PC-3 (cell line): ENCODE results near the gene FKBP2. TPM values are rescaled to one million over a fixed set of nuclear protein-coding genes. Genes with fewer than 3 reads are reported as not detected.

Experiments used
- ATAC-seq: fragments of 200-7000 bp; cut with Tn5 transposase; 2 replicates; pipeline ENCODE4 v1.9.1; 2020; ENCODE audit warnings: mild to moderate bottlenecking, moderate library complexity
- BruUV-seq: library from RNA; stranded (reverse); fragments of 400-500 nt; replicated peaks from 2 replicates; lab custom pipeline; 2021; lab: Mats Ljungman, UMichigan
- CTCF ChIA-PET: fragments of 300-600 bp; sonication (Branson Sonifier 250); formaldehyde crosslinking; loops from one replicate; lab custom pipeline; 2022; ENCODE audit warnings: antibody characterized with exemption; lab: Charles Lee
- POLR2A ChIA-PET: fragments of 300-600 bp; sonication (Branson Sonifier 250); formaldehyde crosslinking; loops from one replicate; lab custom pipeline; 2022; ENCODE audit warnings: antibody characterized with exemption; ENCODE audit not compliant: unreplicated experiment; lab: Charles Lee
- DNase-seq: peaks from one replicate; pipeline ENCODE4 v3.0.0-alpha.2; 2015
- H2AFZ ChIP-seq: fragments of 300-600 bp; sonication (generic); 2 replicates; pipeline ENCODE4 v1.6.0; 2016; ENCODE audit warnings: antibody characterized with exemption, low read length
- H3F3A ChIP-seq: fragments of 300-600 bp; sonication (generic); one replicate; pipeline ENCODE4 v1.6.0; 2017; ENCODE audit warnings: antibody characterized with exemption, low read length, control low read depth, mild to moderate bottlenecking; ENCODE audit not compliant: unreplicated experiment
- H3K27ac ChIP-seq: fragments of 300-600 bp; sonication (generic); 2 replicates; pipeline ENCODE4 v1.5.1; 2016; ENCODE audit warnings: mild to moderate bottlenecking, low read length
- H3K27me3 ChIP-seq: fragments of 300-600 bp; sonication (generic); 2 replicates; pipeline ENCODE4 v1.6.1; 2016; ENCODE audit warnings: low read length, mixed read lengths
- H3K36me3 ChIP-seq: fragments of 300-600 bp; sonication (generic); 2 replicates; pipeline ENCODE4 v1.6.1; 2016; ENCODE audit warnings: low read depth, mixed run types, low read length, mixed read lengths
- H3K4me1 ChIP-seq: fragments of 300-600 bp; sonication (generic); 2 replicates; pipeline ENCODE4 v1.5.1; 2016; ENCODE audit warnings: low read length; ENCODE audit not compliant: insufficient read depth
- H3K4me2 ChIP-seq: fragments of 300-600 bp; sonication (generic); 2 replicates; pipeline ENCODE4 v1.6.0; 2016; ENCODE audit warnings: low read length
- H3K4me3 ChIP-seq: fragments of 300-600 bp; sonication (generic); 2 replicates; pipeline ENCODE4 v1.5.1; 2016; ENCODE audit warnings: mild to moderate bottlenecking, low read length, mixed read lengths
- H3K79me2 ChIP-seq: fragments of 300-600 bp; sonication (generic); 2 replicates; pipeline ENCODE4 v1.6.1; 2017; ENCODE audit warnings: low read length, mixed read lengths
- H3K9ac ChIP-seq: fragments of 300-600 bp; sonication (generic); 2 replicates; pipeline ENCODE4 v1.6.0; 2016; ENCODE audit warnings: mild to moderate bottlenecking, low read length
- H3K9me2 ChIP-seq: fragments of 300-600 bp; sonication (generic); replicated peaks from 2 replicates; pipeline ENCODE4 v1.6.1; 2016; ENCODE audit warnings: mixed run types, low read length, mixed read lengths
- H3K9me3 ChIP-seq: fragments of 300-600 bp; sonication (generic); 2 replicates; pipeline ENCODE4 v1.6.1; 2016; ENCODE audit warnings: low read length, mixed read lengths
- H4K20me1 ChIP-seq: fragments of 300-600 bp; sonication (generic); 2 replicates; pipeline ENCODE4 v1.6.1; 2016; ENCODE audit warnings: low read length, mixed read lengths
- EZH2 ChIP-seq: fragments of 300-600 bp; sonication (generic); IDR thresholded peaks from one replicate; pipeline ENCODE4 v1.6.1; 2017; ENCODE audit warnings: antibody characterized with exemption, mild to moderate bottlenecking, low read length; ENCODE audit not compliant: unreplicated experiment
- EZH2phosphoT487 ChIP-seq: fragments of 300-600 bp; sonication (generic); IDR thresholded peaks from 2 replicates; pipeline ENCODE4 v1.6.1; 2018; ENCODE audit warnings: mild to moderate bottlenecking, antibody characterized with exemption, low read length, borderline replicate concordance
- intact Hi-C: fragments of 100-400 bp; cut with micrococcal nuclease; formaldehyde crosslinking; loops from 2 replicates; pipeline ENCODE4 v1.9.0; 2023
- total RNA-seq: library from RNA; depleted of rRNA; stranded (reverse); fragments of >200 nt; gene quantifications from 2 replicates; pipeline ENCODE4 v1.2.3, GENCODE V29; 2014
- TF ChIP-seq, protein P1 (sequence below): fragments of 300-600 bp; sonication (generic); conservative IDR thresholded peaks from 2 replicates; pipeline ENCODE4 v1.5.1; 2017; ENCODE audit warnings: antibody characterized with exemption, low read depth, mild to moderate bottlenecking, low read length

Gene FKBP2
- total RNA-seq, 1 experiment from 2014 or later = 215 TPM

DNA sequence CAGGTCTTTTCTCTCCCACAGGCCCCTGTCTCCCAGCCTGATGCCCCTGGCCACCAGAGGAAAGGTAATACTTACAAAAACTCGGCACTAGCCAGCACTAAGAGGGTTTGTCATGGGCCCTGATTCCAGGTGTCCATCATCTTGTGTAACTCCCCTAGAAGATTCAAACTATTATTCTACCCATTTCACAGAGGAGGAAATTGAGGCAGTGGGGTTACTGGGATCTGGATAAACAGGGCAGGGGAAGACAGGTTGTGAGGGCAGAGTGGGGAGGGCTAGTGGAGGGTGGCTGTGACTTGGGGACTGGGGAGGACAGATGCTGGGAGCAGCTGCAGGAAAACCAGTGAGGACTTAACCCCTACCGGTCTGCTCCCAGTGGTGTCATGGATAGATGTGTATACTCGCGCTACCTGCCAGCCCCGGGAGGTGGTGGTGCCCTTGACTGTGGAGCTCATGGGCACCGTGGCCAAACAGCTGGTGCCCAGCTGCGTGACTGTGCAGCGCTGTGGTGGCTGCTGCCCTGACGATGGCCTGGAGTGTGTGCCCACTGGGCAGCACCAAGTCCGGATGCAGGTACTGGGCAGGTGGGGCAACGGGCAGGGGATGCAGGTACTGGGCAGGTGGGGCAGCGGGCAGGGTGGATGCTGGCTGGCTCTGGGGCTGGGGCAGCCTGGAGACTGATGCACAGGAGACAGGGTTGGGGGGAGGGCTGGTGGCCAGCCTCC lies 5.3 kb upstream of the FKBP2 start:
- POLR2A ChIA-PET = interaction anchor here (0.5 kb wide), 1 partner anchor 882 kb away, joined by 4 read pairs; the partner anchor contains the start of gene ZNHIT2
- no peak for ATAC-seq
- TSS peak; percentile 25 for BruUV-seq

DNA sequence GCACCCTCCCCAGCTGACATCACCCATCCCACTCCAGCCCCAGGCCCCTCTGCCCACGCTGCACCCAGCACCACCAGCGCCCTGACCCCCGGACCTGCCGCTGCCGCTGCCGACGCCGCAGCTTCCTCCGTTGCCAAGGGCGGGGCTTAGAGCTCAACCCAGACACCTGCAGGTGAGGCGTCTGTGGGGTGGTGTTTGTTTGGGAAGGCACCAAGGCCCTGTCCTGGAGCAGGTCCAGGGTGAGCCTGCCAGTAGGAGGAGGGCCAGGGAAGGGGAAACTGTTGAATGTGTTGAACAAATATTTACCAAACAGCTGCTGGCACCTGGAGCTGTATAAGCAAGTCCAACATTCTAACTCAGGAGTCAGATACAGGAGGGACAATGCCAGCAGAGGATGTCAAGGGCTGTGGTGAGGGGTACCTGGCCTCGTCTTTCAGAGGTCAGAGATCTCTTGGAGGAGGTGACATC lies 3.4 kb upstream of the FKBP2 start:
- no peak overlapping the region for H3K27ac ChIP-seq
- peak overlapping the region; percentile 20; the same call in 1 of the 2 replicates for H3K4me3 ChIP-seq
- H2AFZ ChIP-seq = no peak overlapping the region
- TF ChIP-seq EZH2 = no peak
- H3K9ac ChIP-seq = no peak overlapping the region
- H3K79me2 ChIP-seq = peaks cover 16% of the 10 kb centered on the region
- peak overlapping the region; percentile 66 for H3K4me2 ChIP-seq
- H3K4me1 ChIP-seq = peaks cover 56% of the 10 kb centered on the region
- BruUV-seq = no TSS peak
- intact Hi-C loops = no loop called here
- no peaks in the 10 kb centered on the region for H3K9me2 ChIP-seq
- ChIA-PET POLR2A (interaction anchor here (1.0 kb wide), 1 partner anchor 9 kb away, joined by 12 read pairs; the partner anchor contains the start of gene PPP1R14B), CTCF (interaction anchor here (1.1 to 1.2 kb wide), 3 partner anchors 8 to 39 kb away, joined by 3 to 4 read pairs (median 3); no protein-coding TSS in a partner anchor)
- H3K27me3 ChIP-seq = no peaks in the 10 kb centered on the region
- H3K9me3 ChIP-seq = no peaks in the 10 kb centered on the region
- peaks cover 16% of the 10 kb centered on the region for H3F3A ChIP-seq
- no peaks in the 10 kb centered on the region for H4K20me1 ChIP-seq
- H3K36me3 ChIP-seq = no peaks in the 10 kb centered on the region; the same call in 1 of the 2 replicates
- ATAC-seq = peak; percentile 8
- peak; percentile 95 for DNase-seq

More for the DNA sequence above, 5.3 kb upstream of the FKBP2 start:
- Histone ChIP-seq H2AFZ (no peak overlapping the region), H3K79me2 (peaks cover 11% of the 10 kb centered on the region; the same call in 1 of the 2 replicates), H3K4me2 (peak overlapping the region; percentile 94), H3K4me1 (peaks cover 53% of the 10 kb centered on the region), H3K27ac (no peak overlapping the region), H3F3A (peaks cover 15% of the 10 kb centered on the region), H3K4me3 (peak overlapping the region; percentile 82), H4K20me1 (no peaks in the 10 kb centered on the region), H3K27me3 (no peaks in the 10 kb centered on the region), H3K36me3 (no peaks in the 10 kb centered on the region; the same call in 1 of the 2 replicates), H3K9me2 (no peaks in the 10 kb centered on the region), H3K9ac (no peak overlapping the region), H3K9me3 (no peaks in the 10 kb centered on the region)
- CTCF ChIA-PET = interaction anchor here (0.6 kb wide), 1 partner anchor 69 kb away, joined by 4 read pairs; no protein-coding TSS in a partner anchor
- DNase-seq = no peak
- TF ChIP-seq EZH2 = no peak
- TF ChIP-seq, protein P1, sequence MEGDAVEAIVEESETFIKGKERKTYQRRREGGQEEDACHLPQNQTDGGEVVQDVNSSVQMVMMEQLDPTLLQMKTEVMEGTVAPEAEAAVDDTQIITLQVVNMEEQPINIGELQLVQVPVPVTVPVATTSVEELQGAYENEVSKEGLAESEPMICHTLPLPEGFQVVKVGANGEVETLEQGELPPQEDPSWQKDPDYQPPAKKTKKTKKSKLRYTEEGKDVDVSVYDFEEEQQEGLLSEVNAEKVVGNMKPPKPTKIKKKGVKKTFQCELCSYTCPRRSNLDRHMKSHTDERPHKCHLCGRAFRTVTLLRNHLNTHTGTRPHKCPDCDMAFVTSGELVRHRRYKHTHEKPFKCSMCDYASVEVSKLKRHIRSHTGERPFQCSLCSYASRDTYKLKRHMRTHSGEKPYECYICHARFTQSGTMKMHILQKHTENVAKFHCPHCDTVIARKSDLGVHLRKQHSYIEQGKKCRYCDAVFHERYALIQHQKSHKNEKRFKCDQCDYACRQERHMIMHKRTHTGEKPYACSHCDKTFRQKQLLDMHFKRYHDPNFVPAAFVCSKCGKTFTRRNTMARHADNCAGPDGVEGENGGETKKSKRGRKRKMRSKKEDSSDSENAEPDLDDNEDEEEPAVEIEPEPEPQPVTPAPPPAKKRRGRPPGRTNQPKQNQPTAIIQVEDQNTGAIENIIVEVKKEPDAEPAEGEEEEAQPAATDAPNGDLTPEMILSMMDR = no peak
- no peak for TF ChIP-seq EZH2phosphoT487
- intact Hi-C loops = no loop called here

DNA sequence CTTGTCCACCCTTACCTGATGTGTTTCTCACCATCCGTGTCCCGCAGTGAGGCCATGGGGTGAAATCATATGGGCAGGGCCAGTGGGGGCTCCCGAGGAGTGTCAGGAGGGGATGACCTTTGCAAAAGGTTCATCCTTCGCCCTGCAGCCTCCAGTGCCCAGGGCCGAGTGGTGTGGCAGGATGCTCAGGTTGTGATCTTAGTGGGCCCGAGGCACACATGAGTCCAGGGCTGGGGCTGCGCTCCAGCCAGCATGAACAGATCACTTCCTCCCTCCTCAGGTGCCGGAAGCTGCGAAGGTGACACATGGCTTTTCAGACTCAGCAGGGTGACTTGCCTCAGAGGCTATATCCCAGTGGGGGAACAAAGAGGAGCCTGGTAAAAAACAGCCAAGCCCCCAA lies 2.8 kb upstream of the FKBP2 start:
- Histone ChIP-seq H2AFZ (no peak overlapping the region), H3K79me2 (peaks cover 22% of the 10 kb centered on the region), H3K4me2 (peak overlapping the region; percentile 66), H3K9ac (no peak overlapping the region), H3K9me3 (no peaks in the 10 kb centered on the region), H3K27ac (no peak overlapping the region), H3K9me2 (no peaks in the 10 kb centered on the region), H3K4me3 (no peak overlapping the region), H3K36me3 (no peaks in the 10 kb centered on the region; the same call in 1 of the 2 replicates), H3F3A (peaks cover 16% of the 10 kb centered on the region), H3K27me3 (no peaks in the 10 kb centered on the region), H3K4me1 (peaks cover 61% of the 10 kb centered on the region), H4K20me1 (no peaks in the 10 kb centered on the region)
- CTCF ChIA-PET = interaction anchor here (1.1 to 1.2 kb wide), 3 partner anchors 8 to 39 kb away, joined by 3 to 4 read pairs (median 3); no protein-coding TSS in a partner anchor
- POLR2A ChIA-PET = interaction anchor here (1.0 kb wide), 1 partner anchor 8 kb away, joined by 12 read pairs; the partner anchor contains the start of gene PPP1R14B
- intact Hi-C loops = no loop called here
- no peak for TF ChIP-seq EZH2phosphoT487
- TF ChIP-seq, protein P1 = no peak
- TF ChIP-seq EZH2 = no peak
- no peak for ATAC-seq
- BruUV-seq = no TSS peak
- no peak for DNase-seq
